Parathyroid adenoma (tissue), 2 donors: ENCODE data around the gene STEAP4.

Experiments used
- H2AFZ ChIP-seq: fragments of 300-600 bp; sonication (generic); one replicate; pipeline ENCODE4 v1.7.0; 2017; ENCODE audit warnings: antibody characterized with exemption, mild to moderate bottlenecking
- H3K27ac ChIP-seq: fragments of 300-600 bp; sonication (generic); one replicate; pipeline ENCODE4 v1.7.0; 2017
- H3K27me3 ChIP-seq: fragments of 300-600 bp; sonication (generic); one replicate; pipeline ENCODE4 v1.7.0; 2017; ENCODE audit warnings: low read length; ENCODE audit not compliant: control insufficient read depth, insufficient read depth
- H3K36me3 ChIP-seq: fragments of 300-600 bp; sonication (generic); one replicate; pipeline ENCODE4 v1.7.0; 2017; ENCODE audit warnings: low read length; ENCODE audit not compliant: control insufficient read depth, insufficient read depth
- H3K4me1 ChIP-seq: fragments of 300-600 bp; sonication (generic); one replicate; pipeline ENCODE4 v1.7.0; 2017; ENCODE audit warnings: control low read depth
- H3K4me2 ChIP-seq: fragments of 300-600 bp; sonication (generic); one replicate; pipeline ENCODE4 v1.7.0; 2017; ENCODE audit warnings: low read length
- H3K4me3 ChIP-seq: fragments of 300-600 bp; sonication (generic); one replicate; pipeline ENCODE4 v1.7.0; 2017; ENCODE audit warnings: low read depth, low read length
- H3K79me2 ChIP-seq: fragments of 300-600 bp; sonication (generic); one replicate; pipeline ENCODE4 v1.7.0; 2017; ENCODE audit warnings: control low read depth
- H3K9ac ChIP-seq: fragments of 300-600 bp; sonication (generic); one replicate; pipeline ENCODE4 v1.7.0; 2017; ENCODE audit warnings: mild to moderate bottlenecking
- H3K9me3 ChIP-seq: fragments of 300-600 bp; sonication (generic); one replicate; pipeline ENCODE4 v1.7.0; 2017; ENCODE audit warnings: low read length; ENCODE audit not compliant: control insufficient read depth
- TF ChIP-seq, protein P1 (sequence below): fragments of 300-600 bp; sonication (generic); IDR thresholded peaks from one replicate; pipeline ENCODE4 v1.7.0; 2017; ENCODE audit warnings: antibody characterized with exemption, mild to moderate bottlenecking
- donor health status: primary hyperparathyroidism.

The STEAP4 gene

DNA sequence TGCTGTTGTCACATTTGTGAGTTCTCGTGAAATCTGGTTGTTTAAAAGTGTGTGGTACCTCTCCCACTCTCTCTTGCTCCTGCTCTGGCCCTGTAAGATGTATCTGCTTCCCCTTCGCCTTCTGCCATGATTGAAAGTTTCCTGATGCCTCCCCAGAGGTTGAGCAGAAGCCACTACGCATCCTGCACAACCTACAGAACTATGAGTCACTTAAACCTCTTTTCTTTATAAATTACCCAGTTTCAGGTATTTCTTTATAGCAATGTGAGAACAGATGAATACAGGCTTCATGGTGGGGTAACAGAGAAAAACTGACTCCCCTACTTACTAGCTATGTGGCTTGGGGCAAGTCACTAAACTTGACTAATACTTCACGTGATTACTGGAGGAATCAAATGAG lies 18.0 kb upstream of the STEAP4 start:
- no peak overlapping the region for H3K27ac ChIP-seq
- no peaks in the 10 kb centered on the region for H3K36me3 ChIP-seq
- H3K27me3 ChIP-seq = no peaks in the 10 kb centered on the region
- H3K79me2 ChIP-seq = no peaks in the 10 kb centered on the region
- H3K9me3 ChIP-seq = no peaks in the 10 kb centered on the region
- H3K4me2 ChIP-seq = no peak overlapping the region
- no peak overlapping the region for H3K4me3 ChIP-seq
- H3K9ac ChIP-seq = no peak overlapping the region
- H3K4me1 ChIP-seq = no peaks in the 10 kb centered on the region
- TF ChIP-seq, protein P1, sequence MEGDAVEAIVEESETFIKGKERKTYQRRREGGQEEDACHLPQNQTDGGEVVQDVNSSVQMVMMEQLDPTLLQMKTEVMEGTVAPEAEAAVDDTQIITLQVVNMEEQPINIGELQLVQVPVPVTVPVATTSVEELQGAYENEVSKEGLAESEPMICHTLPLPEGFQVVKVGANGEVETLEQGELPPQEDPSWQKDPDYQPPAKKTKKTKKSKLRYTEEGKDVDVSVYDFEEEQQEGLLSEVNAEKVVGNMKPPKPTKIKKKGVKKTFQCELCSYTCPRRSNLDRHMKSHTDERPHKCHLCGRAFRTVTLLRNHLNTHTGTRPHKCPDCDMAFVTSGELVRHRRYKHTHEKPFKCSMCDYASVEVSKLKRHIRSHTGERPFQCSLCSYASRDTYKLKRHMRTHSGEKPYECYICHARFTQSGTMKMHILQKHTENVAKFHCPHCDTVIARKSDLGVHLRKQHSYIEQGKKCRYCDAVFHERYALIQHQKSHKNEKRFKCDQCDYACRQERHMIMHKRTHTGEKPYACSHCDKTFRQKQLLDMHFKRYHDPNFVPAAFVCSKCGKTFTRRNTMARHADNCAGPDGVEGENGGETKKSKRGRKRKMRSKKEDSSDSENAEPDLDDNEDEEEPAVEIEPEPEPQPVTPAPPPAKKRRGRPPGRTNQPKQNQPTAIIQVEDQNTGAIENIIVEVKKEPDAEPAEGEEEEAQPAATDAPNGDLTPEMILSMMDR = no peak
- H2AFZ ChIP-seq = no peak overlapping the region

DNA sequence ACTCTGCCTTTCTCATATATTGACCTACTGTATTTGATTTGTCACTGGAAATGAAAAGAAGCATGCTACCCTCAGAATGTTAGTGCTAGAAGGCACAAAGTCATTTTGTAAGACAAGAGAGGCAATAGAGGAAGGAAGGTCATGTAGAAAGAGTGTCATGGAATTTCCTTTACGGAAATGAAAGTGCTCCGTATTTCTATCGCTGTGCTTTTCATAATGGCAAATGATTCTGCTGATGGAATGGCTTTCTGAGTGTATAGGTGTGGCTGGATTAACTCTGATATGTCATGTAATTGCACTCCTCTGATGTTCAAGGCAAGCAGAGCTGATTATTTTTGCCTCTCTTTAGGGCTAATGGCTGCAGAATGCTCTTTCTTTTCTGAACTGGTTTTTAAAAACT lies 15.5 kb upstream of the STEAP4 start:
- no peaks in the 10 kb centered on the region for H3K79me2 ChIP-seq
- H3K4me2 ChIP-seq = no peak overlapping the region
- H3K4me3 ChIP-seq = no peak overlapping the region
- H3K27ac ChIP-seq = no peak overlapping the region
- H3K4me1 ChIP-seq = no peaks in the 10 kb centered on the region
- no peak overlapping the region for H3K9ac ChIP-seq
- TF ChIP-seq, protein P1 = no peak
- H3K36me3 ChIP-seq = no peaks in the 10 kb centered on the region
- no peaks in the 10 kb centered on the region for H3K9me3 ChIP-seq
- H3K27me3 ChIP-seq = no peaks in the 10 kb centered on the region
- no peak overlapping the region for H2AFZ ChIP-seq

DNA sequence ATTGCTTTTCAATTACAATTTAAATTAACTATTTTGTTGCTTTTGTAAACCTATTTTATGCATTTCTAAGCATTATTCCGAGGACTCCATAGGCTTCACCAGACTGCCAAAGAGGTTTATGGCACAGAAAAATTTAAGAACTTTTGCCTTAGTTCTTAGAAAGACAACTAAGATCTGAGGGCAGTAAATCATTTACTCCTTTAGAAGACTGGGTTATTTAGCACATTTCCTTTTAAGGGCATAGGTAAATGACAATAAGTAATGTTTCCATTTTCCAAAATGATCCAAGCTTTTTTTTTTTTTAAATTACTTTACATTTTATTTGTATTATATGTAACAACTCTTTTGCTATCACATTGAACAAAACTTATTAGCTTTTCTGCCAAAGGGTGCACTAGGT lies 15.0 kb upstream of the STEAP4 start:
- Histone ChIP-seq H3K27me3 (no peaks in the 10 kb centered on the region), H3K36me3 (no peaks in the 10 kb centered on the region), H3K9me3 (no peaks in the 10 kb centered on the region), H3K27ac (no peak overlapping the region), H3K79me2 (no peaks in the 10 kb centered on the region), H2AFZ (no peak overlapping the region), H3K4me1 (no peaks in the 10 kb centered on the region), H3K4me3 (no peak overlapping the region), H3K9ac (no peak overlapping the region), H3K4me2 (no peak overlapping the region)
- TF ChIP-seq, protein P1 = no peak

DNA sequence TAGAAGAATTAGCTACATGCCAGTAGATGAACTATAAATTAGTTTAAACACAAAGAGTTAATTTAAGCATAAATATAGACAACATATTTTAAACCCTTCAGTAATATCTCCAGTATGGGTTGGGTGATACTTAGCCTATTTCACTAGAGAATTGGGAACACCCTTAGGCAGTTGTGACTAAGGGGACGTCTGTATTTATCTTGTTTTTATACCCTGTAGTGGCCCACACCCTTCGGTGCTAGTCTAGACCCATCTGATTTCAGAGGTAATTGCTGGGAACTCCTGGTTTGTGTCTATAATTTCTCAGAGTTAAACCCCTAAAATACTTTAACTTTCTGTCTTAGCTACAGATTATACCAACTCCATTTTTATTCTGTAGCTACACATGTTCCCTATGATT lies 11.5 kb upstream of the STEAP4 start:
- H3K4me2 ChIP-seq = no peak overlapping the region
- H2AFZ ChIP-seq = no peak overlapping the region
- TF ChIP-seq, protein P1 = no peak

DNA sequence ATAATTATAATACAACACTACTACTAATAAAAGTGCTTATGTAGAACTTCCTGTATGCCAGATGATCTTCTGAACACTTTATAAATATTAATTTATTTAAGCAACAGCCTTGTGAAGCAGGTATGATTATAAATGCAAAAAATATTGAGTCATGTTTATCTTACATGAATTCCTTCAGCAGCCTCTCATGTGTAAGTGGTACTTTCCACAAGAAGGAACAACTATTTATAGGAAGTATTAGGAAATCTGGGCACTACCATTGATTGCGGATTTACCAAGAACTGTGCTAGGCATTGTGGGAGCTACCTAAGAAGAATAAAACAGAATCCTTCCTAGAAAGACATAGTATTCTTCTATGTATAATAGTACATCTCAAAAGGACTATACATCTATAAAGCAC lies 10.7 kb upstream of the STEAP4 start:
- no peak overlapping the region for H3K27ac ChIP-seq
- H3K36me3 ChIP-seq = no peaks in the 10 kb centered on the region
- H3K27me3 ChIP-seq = no peaks in the 10 kb centered on the region
- no peaks in the 10 kb centered on the region for H3K79me2 ChIP-seq
- no peak overlapping the region for H3K4me2 ChIP-seq
- no peaks in the 10 kb centered on the region for H3K4me1 ChIP-seq
- no peak overlapping the region for H3K9ac ChIP-seq
- H3K4me3 ChIP-seq = no peak overlapping the region
- TF ChIP-seq, protein P1 = no peak
- H2AFZ ChIP-seq = no peak overlapping the region
- H3K9me3 ChIP-seq = no peaks in the 10 kb centered on the region

More for the DNA sequence above, 11.5 kb upstream of the STEAP4 start:
- H3K4me1 ChIP-seq = no peaks in the 10 kb centered on the region
- no peaks in the 10 kb centered on the region for H3K36me3 ChIP-seq
- no peak overlapping the region for H3K27ac ChIP-seq
- H3K4me3 ChIP-seq = no peak overlapping the region
- H3K79me2 ChIP-seq = no peaks in the 10 kb centered on the region
- no peaks in the 10 kb centered on the region for H3K27me3 ChIP-seq
- H3K9me3 ChIP-seq = no peaks in the 10 kb centered on the region
- H3K9ac ChIP-seq = no peak overlapping the region
